ENCODE measurements around the gene SH3D19. TPM values are rescaled to one million over a fixed set of nuclear protein-coding genes. Genes with fewer than 3 reads are reported as not detected.

The SH3D19 gene
- total and polyA plus RNA-seq, 9 donors, result 44.0 to 117 (median 91.4) TPM

DNA sequence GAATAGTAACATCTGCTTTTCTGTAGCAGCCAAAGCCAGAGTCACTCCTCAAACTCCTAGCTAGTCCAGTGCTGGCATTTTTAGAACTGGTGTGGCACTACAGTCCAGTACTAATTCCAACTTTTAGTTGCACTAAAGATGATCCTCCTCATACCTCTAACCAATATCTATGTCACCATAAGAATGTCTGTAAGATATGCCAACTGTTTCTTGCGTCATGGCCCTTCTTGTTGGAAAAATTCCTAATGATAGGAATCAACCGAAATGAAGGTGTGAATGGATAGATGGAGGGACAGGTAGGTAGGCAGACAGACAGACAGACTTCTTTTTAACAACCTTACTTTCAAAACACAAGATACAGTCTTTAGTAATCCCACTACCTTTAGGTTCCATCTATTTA is 123.0 kb downstream of the SH3D19 start:
- Histone ChIP-seq H3K9me3 (no peaks in the 10 kb centered on the region), H3K27me3 (no peaks in the 10 kb centered on the region), H3K36me3 (no peaks in the 10 kb centered on the region), H3K4me3 (no peak overlapping the region), H3K27ac (peak overlapping the region in 1 of 2 donors; percentile 3), H3K4me1 (ENCODE audit: insufficient read depth) (peaks cover 22% of the 10 kb centered on the region)
- no peak for TF ChIP-seq POLR2A (IDR thresholded peaks at IDR 0.05)
- TF ChIP-seq EP300 (IDR thresholded peaks at IDR 0.05), result no peak
- no peak for TF ChIP-seq CTCF (IDR thresholded peaks at IDR 0.05)
- intact Hi-C loops (cut with DNase I), result no loop called here
- WGBS, 3 donors, result 86 to 90% (median 87%) methylated on average over 2 of the region's 2 CpGs
- no peak for DNase-seq

DNA sequence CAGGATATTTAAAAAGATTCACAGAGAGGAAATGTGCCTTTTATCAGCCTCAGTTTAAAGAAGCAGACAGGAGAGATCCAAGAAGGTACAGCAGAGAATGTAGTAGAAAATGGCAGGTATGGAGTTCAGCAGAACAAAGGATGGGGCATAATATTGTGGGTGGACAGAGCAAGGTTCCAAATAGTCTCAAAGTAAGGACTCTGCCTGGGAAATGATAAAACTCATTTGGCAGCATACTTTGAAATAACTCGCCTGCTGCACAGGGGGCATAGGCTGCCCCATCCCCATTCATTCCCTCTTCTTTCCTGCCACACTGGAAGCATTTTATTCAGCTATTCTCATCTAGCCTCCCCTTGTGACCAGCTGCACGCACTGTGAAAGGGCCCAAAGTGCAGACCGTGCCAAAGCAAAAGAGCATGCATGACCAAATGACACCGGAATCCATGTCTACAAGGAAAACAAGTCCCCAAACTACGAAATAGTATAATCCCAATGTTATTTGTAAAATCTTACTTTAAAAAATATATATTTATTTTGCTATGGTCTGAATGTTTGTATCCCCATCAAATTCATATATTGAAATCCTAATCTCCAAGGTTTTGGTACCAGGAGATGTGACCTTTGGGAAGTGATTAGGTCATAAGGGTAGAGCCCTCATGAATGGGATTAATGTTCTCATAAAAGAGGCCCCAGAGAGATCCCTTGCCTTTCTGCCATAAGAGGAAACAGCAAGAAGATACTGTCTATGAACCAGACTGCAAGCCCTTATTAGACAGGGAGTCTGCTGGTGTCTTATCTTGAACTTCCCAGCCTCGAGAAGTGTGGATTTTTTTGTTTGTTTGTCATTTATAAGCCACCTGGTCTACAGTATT is 125.8 kb downstream of the SH3D19 start:
- TF ChIP-seq EP300 (IDR thresholded peaks at IDR 0.05) (no peak), POLR2A (IDR thresholded peaks at IDR 0.05) (no peak), CTCF (IDR thresholded peaks at IDR 0.05) (no peak)
- 43 to 79% (median 54%) methylated on average over 6 of the region's 6 CpGs for WGBS, 3 donors
- no peak for DNase-seq
- peaks cover 15% of the 10 kb centered on the region for H3K4me1 ChIP-seq (ENCODE audit: insufficient read depth)
- H3K9me3 ChIP-seq, result no peaks in the 10 kb centered on the region
- H3K27me3 ChIP-seq, result no peaks in the 10 kb centered on the region
- intact Hi-C loops (cut with DNase I), result no loop called here
- peak overlapping the region in 1 of 2 donors; percentile 75 for H3K27ac ChIP-seq
- no peak overlapping the region for H3K4me3 ChIP-seq
- no peaks in the 10 kb centered on the region for H3K36me3 ChIP-seq

DNA sequence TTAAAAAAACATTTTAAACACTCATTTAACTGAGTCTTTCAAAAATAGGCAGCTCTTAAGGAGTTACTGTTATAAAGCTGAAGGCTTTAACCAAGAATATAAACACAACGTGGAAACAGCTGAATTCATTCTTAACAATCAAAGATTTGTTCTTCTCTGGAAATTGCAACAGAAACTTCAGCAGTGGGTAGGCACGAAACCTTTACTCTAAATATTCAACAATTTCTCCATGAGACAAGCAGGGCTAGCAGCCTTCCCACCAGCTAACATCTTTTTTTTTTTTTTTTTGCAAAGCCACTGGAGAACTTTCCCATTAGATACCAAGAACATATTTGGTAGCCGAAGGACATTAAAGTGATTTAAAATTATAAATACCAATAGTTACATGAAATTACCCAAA is 126.7 kb downstream of the SH3D19 start:
- H3K9me3 ChIP-seq, result no peaks in the 10 kb centered on the region
- peak overlapping the region in 1 of 2 donors; percentile 75 for H3K27ac ChIP-seq
- 8 to 13% (median 10%) methylated on average over 3 of the region's 3 CpGs for WGBS, 3 donors
- H3K4me1 ChIP-seq (ENCODE audit: insufficient read depth), result peaks cover 15% of the 10 kb centered on the region
- DNase-seq, result no peak
- H3K27me3 ChIP-seq, result no peaks in the 10 kb centered on the region
- intact Hi-C loops (cut with DNase I), result no loop called here
- H3K36me3 ChIP-seq, result no peaks in the 10 kb centered on the region
- TF ChIP-seq POLR2A (IDR thresholded peaks at IDR 0.05) (no peak), CTCF (IDR thresholded peaks at IDR 0.05) (no peak), EP300 (IDR thresholded peaks at IDR 0.05) (no peak)
- H3K4me3 ChIP-seq, result no peak overlapping the region

- no peak for TF ChIP-seq POLR2A (IDR thresholded peaks at IDR 0.05)
- TF ChIP-seq CTCF (IDR thresholded peaks at IDR 0.05), result no peak
- no peak for TF ChIP-seq EP300 (IDR thresholded peaks at IDR 0.05)
- 18 to 27% (median 18%) methylated on average over 6 of the region's 6 CpGs for WGBS, 3 donors
- intact Hi-C loops (cut with DNase I), result no loop called here
- peak in 1 of 5 donors; percentile 72 for DNase-seq
- H3K27me3 ChIP-seq, result no peaks in the 10 kb centered on the region
- no peaks in the 10 kb centered on the region for H3K9me3 ChIP-seq
- peak overlapping the region in 1 of 2 donors; percentile 50 for H3K27ac ChIP-seq
- H3K36me3 ChIP-seq, result no peaks in the 10 kb centered on the region
- peaks cover 10% of the 10 kb centered on the region for H3K4me1 ChIP-seq (ENCODE audit: insufficient read depth)
- H3K4me3 ChIP-seq, result no peak overlapping the region
Measured at GRCh38 chr4:151197247-151197646, 128.2 kb downstream of the SH3D19 start.

Data from ovary (tissue), 9 donors.